ENCODE data around the gene COL4A2. TPM values are rescaled to one million over a fixed set of nuclear protein-coding genes. Genes with fewer than 3 reads are reported as not detected.

The COL4A2 gene
- total and polyA plus RNA-seq, 9 donors: 59.5 to 171 (median 136) TPM

DNA sequence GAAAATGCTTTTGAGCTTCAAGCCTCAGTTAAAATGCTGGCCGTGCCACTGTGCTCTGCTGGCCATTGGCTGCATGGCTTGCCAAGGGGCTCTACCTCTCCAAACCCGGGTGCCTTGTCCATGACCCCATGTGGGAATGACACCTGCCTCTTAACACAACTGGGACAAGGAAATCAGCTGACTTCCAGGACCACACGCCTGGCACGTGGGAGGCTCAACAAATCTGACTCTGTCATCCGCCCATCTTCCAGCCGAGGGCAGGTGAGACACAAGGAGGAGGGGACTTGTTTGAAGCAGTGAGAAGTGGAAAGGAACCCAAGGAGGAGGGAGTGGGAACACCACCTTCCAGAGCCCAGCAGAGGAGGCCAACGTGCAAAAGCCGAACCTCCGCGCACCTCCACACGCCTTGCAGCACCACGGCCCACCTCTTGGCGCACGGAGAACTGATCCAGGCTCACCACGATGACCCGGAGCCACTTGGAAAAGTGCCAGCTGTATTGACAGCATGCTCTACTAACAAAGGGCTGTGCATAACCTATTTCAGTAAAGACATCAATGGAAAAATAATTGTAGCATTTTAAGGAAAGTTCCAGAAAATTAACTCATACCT is 38.4 kb upstream of the COL4A2 start:
- Histone ChIP-seq H3K36me3 (no peaks in the 10 kb centered on the region), H3K4me3 (no peak overlapping the region), H3K9me3 (no peaks in the 10 kb centered on the region), H3K27ac (no peak overlapping the region), H3K27me3 (no peaks in the 10 kb centered on the region), H3K4me1 (ENCODE audit: insufficient read depth) (peaks cover 6% of the 10 kb centered on the region)
- intact Hi-C loops (cut with DNase I): no loop called here
- WGBS, 3 donors: 88 to 91% (median 90%) methylated on average over 16 of the region's 16 CpGs
- no peak for DNase-seq
- TF ChIP-seq EP300 (IDR thresholded peaks at IDR 0.05) (no peak), POLR2A (IDR thresholded peaks at IDR 0.05) (no peak)
- TF ChIP-seq, protein P1, sequence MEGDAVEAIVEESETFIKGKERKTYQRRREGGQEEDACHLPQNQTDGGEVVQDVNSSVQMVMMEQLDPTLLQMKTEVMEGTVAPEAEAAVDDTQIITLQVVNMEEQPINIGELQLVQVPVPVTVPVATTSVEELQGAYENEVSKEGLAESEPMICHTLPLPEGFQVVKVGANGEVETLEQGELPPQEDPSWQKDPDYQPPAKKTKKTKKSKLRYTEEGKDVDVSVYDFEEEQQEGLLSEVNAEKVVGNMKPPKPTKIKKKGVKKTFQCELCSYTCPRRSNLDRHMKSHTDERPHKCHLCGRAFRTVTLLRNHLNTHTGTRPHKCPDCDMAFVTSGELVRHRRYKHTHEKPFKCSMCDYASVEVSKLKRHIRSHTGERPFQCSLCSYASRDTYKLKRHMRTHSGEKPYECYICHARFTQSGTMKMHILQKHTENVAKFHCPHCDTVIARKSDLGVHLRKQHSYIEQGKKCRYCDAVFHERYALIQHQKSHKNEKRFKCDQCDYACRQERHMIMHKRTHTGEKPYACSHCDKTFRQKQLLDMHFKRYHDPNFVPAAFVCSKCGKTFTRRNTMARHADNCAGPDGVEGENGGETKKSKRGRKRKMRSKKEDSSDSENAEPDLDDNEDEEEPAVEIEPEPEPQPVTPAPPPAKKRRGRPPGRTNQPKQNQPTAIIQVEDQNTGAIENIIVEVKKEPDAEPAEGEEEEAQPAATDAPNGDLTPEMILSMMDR (IDR thresholded peaks at IDR 0.05): no peak

DNA sequence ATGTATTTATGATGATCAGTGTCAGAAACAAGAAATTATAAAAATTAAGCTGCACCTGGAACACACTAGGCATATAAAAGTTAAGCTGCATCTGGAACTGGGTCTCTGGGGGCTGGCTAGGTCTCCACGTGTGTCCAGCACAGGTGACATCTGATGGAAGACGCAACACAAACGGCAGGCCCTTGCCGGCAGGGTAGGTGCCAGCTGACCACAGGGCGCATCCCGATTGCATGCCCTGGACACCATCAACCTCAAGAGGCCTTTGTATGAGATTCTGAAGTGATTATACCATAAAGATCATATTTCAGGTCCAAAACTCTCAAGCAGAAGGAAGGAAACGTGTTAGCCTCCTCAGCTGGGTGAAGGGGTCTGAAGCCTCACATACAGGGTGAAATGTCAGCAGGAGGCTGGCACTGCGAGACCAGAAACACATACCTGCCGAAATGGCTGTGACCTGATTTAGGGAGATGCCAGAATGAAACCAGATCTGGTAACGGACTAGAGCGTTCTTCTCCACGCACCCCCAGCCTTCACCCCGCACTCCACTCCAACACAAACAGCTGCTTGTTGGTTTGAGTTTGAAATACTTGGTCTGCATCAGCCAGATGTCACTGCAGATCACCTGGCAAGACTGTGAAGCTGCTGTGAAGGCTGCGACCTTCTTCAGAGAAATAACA is 37.4 kb upstream of the COL4A2 start:
- Histone ChIP-seq H3K9me3 (no peaks in the 10 kb centered on the region), H3K36me3 (no peaks in the 10 kb centered on the region), H3K27ac (no peak overlapping the region), H3K4me1 (ENCODE audit: insufficient read depth) (peaks cover 3% of the 10 kb centered on the region), H3K27me3 (no peaks in the 10 kb centered on the region), H3K4me3 (no peak overlapping the region)
- DNase-seq: no peak
- intact Hi-C loops (cut with DNase I): no loop called here
- WGBS, 3 donors: 85 to 89% (median 88%) methylated on average over 14 of the region's 14 CpGs
- TF ChIP-seq POLR2A (IDR thresholded peaks at IDR 0.05) (no peak), EP300 (IDR thresholded peaks at IDR 0.05) (no peak)
- TF ChIP-seq, protein P1 (IDR thresholded peaks at IDR 0.05): no peak

DNA sequence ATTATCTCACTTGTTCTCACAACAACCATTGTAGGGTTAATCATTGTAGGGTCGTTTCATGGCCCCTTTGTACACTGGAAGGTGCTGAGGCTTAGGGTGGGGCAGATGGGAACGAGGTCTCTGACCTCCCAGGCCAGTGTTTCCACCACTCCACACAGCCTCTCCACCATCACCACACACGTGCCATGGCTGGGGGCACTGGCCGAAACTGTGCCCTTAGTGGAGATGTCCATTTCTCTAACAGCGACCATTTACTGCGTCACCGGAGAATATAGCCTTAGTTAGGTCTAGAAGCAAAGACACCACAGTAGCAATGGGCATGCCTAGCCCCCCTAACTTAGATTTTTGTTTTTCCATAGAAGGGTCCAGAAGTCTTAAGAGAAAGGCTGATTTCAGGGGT is 36.6 kb upstream of the COL4A2 start:
- no peaks in the 10 kb centered on the region for H3K9me3 ChIP-seq
- H3K27me3 ChIP-seq: no peaks in the 10 kb centered on the region
- H3K4me1 ChIP-seq (ENCODE audit: insufficient read depth): peaks cover 5% of the 10 kb centered on the region
- no peaks in the 10 kb centered on the region for H3K36me3 ChIP-seq
- intact Hi-C loops (cut with DNase I): no loop called here
- no peak for DNase-seq
- no peak overlapping the region for H3K4me3 ChIP-seq
- WGBS, 3 donors: 84 to 89% (median 89%) methylated on average over 7 of the region's 7 CpGs
- TF ChIP-seq POLR2A (IDR thresholded peaks at IDR 0.05) (no peak), EP300 (IDR thresholded peaks at IDR 0.05) (no peak)
- TF ChIP-seq, protein P1 (IDR thresholded peaks at IDR 0.05): no peak
- no peak overlapping the region for H3K27ac ChIP-seq

- Histone ChIP-seq H3K9me3 (no peaks in the 10 kb centered on the region), H3K4me1 (ENCODE audit: insufficient read depth) (peaks cover 8% of the 10 kb centered on the region), H3K27me3 (no peaks in the 10 kb centered on the region), H3K27ac (no peak overlapping the region), H3K4me3 (no peak overlapping the region), H3K36me3 (no peaks in the 10 kb centered on the region)
- no peak for DNase-seq
- 81 to 93% (median 88%) methylated on average over 5 of the region's 5 CpGs for WGBS, 3 donors
- intact Hi-C loops (cut with DNase I): no loop called here
- TF ChIP-seq, protein P1 (IDR thresholded peaks at IDR 0.05): no peak
- TF ChIP-seq POLR2A (IDR thresholded peaks at IDR 0.05): no peak
- no peak for TF ChIP-seq EP300 (IDR thresholded peaks at IDR 0.05)
These were observed 35.8 kb upstream of the COL4A2 start for GRCh38 chr13:110271313-110271712.

All from ovary (tissue), 9 donors.